HG02588 (cell line): Measurements from ENCODE around the gene SGTA.

Source experiments
- ATAC-seq: cut with Tn5 transposase; IDR thresholded peaks from one replicate; pipeline ENCODE4 v1.9.1; 2021; ENCODE audit warnings: mild to moderate bottlenecking, moderate library complexity; ENCODE audit not compliant: unreplicated experiment

SGTA gene

DNA sequence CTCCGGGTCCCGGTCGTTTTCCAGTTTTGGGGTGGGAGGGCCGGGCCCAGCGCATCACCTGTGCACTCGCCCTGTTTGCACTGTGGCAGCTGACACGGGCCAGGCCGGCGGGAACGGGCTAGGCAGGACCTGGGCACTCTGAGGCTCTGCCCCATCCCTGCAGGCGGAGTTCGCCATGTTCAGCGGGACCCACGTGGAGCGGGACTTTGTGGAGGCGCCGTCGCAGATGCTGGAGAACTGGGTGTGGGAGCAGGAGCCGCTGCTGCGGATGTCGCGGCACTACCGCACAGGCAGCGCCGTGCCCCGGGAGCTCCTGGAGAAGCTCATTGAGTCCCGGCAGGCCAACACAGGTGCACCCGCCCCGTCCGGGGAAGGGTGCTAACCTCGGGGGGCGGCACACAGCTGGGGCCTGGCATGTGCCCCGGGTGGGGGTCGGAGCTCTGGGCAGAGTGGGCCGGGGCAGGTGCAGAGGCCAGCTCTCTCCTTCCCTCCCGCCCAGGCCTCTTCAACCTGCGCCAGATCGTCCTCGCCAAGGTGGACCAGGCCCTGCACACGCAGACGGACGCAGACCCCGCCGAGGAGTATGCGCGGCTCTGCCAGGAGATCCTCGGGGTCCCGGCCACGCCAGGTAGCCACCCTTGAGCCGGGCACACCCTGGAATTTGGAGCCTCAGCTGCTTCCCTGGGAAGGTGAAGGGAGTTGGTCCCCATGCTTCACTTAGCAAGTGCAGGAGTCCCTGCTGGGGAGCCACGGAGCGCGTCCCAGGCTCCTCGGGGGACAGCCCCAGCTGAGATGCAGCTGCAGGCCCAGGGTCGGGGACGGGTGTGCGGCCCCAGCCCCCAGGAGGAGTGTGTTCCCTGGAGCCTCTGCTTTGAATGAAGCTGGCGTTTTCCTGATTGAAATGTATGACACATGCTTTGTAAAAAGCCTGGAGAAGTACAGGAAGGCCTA lies 27.3 kb upstream of the SGTA start:
- no peak for ATAC-seq

DNA sequence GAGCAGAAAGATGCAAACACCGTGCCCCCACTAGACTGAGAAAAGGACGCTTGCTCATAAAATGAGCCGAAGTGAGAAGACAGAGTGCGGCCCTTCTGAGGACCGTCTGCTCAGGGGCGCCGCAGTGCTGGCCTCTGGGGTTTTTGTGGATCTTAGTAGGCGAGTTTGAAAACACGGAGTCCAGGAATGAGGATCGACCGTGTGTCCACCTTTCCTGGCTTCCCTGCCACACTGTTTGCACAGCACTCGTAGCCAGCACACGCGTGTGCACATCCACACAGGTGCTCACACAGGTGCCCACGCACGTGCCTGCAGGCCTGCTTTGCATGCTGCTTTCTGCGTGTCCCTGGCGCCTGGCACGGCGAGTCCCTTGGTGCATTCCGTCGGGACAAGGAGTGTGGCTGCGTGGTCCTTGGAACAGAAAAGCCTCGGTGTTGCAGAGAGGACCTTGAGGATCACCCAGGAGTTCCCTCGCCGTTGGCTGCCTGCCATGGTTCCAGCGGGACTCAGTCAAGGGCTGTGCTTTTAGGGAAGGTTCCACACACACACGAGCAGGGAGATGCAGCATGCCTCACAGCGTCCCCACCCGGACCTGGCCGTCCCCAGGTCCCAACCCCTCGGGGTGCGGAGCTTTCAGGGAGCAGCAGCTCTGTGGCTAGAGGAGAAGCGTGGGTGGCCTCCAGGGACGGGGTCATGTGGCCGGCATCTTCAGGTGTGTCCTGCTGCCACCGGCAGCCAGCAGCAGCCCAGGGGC lies 26.5 kb upstream of the SGTA start:
- ATAC-seq, result no peak

DNA sequence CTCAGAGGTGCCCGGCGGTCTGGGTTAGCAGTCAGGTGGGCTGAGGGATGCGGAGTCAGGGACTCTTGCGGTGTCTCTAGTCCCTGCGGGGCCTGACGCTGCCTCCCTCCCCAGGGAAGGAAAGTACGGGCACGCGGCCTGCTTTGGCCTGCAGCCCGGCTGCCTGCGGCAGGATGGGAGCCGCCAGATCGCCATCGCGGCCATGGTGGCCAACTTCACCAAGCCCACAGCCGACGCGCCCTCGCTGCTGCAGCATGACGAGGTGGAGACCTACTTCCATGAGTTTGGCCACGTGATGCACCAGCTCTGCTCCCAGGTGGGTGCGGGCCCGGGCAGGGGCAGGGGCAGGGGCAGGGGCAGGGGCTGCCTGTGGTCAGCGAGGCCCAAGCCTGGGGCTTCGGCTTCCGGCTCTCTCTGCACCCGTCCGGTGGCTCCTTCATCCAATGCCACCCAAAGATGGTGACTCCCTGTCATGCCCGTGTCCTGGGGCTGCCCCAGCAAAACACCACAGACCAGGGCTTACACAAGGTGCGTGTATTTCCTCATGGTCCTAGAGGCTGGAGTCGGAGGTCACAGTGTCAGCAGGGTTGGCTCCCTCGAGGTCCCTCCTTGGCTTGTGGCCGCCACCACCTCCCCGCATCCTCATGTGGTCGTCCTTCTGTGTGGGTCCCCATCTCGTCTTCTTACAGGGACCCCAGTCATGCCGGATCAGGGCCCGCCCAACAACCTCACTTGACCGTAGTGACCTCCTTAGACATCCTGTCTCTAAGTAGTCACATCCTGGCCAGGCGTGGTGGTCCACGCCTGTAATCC lies 25.3 kb upstream of the SGTA start:
- no peak for ATAC-seq

DNA sequence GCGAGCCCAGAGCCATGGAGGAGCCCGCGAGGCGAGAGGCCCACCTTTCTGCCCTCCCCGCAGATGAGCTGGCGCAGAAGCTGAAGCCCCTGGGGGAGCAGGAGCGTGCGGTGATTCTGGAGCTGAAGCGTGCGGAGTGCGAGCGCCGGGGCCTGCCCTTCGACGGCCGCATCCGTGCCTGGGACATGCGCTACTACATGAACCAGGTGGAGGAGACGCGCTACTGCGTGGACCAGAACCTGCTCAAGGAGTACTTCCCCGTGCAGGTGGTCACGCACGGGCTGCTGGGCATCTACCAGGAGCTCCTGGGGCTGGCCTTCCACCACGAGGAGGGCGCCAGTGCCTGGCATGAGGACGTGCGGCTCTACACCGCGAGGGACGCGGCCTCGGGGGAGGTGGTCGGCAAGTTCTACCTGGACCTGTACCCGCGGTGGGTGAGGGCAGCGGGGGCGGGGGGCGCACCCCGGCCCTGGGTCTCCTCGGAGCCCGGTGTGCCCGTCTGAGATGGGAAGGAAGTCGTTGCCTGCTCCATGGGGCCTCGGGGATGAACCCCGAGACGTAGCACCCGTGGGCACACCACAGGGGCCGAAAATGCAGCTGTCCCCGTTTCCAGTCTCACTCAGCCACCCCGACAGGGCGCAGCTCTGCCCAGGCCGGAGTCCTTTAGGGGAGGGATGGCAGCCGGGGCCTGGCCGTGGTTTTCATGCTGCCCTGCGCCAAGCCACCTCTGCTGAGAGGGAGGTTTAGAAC lies 24.5 kb upstream of the SGTA start:
- no peak for ATAC-seq

DNA sequence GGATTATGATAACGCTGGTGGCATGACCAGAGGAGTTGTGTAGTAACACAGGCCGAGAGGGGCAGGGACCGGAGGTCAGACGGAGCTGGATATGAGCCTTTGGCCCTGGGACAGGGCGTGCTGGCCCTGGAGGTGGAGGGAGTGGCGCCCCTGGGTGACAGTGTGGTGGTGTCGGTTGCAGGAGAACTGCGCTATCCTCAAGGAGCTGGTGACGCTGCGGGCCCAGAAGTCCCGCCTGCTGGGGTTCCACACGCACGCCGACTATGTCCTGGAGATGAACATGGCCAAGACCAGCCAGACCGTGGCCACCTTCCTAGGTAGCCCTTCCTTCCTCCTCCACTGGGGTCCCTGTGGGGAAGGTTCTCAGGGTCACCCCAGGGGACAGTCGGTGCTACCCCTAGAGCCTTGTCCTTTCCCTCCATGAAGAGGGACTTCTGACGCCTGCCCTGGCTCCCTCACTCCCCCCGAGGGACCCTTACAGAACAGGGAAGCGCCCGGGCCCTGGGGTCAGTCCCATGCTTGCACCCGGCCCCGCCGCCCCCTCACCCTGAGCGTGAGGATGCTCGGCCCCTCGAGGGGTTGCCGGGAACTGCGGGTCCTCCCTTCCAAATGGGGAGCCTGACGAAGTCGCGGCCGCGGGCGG lies 23.8 kb upstream of the SGTA start:
- ATAC-seq, result no peak

DNA sequence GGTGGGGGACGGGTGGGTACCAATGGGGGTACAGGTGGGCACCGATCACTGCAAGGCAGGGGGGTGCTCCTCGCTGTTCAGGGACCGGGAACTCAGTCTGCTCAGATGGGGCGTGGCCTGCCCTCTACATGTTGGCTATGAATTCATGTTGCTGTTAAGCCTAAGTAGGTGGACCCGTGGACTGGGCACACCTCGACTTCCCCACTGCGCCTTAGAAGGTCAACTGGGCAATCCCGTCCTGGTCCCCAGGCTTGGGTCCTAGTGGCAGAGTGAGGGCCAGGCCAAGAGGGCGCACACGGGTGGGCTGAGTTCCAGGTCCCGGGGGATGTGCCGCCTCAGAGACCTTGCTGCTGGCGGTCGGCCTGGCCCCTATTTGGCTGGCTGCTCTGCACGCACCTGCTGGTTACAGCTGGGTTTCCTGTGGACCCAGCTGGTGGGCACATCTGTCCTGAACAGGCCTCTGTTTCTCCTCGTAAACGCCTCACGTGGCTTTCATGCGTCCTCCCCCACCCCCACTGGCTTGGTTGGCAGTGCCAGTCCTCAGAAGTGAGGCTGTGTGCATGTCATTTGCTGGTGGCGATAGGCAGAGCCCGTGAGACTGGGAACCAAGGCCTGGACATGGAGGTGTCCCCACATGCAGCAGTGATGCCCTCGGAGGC lies 23.0 kb upstream of the SGTA start:
- ATAC-seq, result no peak

DNA sequence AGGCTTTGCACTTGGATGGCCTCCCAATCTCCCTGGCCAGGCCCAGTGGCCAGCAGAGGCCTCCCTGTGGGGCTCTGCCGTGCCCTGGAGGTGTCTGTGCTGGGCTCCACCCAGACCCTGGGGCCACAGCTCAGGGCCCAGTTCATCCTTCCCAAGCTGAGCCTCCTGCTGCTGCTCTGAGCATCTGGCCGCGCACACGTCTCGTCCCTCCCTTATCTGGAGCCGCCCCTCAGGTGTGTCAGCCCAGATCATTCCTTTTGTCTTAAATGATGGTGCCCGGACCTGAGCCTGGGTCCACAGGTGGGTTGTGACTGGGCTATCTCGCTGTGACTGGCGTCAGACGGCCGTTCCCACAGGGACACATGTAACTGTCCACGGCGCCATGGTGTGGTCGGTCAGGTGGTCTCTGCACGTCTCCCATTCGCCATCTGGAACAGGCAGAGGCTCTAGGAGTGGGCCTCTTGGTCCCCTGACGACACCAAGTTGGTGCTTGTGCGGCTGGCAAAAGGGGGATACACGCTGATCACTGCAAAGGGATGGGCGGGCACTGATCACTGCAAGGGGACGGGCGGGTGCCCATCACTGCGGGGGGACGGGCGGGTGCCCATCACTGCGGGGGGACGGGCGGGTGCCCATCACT lies 22.3 kb upstream of the SGTA start:
- no peak for ATAC-seq

DNA sequence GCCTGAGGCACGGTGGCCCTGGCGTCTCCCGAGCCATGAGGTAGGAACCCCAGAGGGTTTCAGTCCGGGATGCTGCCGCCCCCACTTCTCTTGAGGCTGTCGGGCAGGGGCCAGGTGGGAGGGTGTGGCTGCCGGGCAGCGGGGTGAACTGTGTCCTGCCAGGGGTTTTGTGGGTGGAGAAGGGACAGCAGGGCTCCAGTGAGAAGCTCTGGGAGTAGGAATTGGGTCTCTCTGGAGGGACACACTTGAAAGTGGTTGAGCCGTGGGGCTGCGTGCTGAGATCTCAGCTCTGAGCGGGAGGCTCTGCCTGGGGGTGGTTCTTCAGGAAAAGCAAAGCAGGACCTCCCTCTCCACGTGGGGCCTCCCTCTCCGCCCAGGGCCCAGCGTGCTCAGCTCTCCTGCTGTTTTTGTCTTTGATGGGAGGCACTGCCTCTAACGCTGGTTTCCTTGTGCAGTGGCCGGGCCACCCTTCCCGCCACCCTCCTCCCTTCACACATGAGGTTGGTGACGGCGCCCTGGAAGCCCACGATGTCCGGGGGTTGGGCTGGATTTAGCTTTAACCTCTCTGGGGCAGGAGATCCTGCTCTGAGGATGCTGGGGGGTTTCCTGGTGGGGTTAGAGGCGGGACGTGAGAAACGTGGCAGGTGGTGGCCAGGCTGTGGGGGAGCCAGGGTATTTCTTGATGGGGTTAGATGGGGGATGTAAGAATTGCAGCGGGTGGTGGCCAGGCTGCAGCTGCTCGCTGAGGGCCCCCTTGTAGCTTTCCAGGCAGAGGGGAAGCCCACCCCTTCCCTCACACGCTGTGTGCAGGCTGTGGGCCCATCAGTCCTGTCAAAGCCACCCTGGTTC lies 21.3 kb upstream of the SGTA start:
- ATAC-seq, result no peak

DNA sequence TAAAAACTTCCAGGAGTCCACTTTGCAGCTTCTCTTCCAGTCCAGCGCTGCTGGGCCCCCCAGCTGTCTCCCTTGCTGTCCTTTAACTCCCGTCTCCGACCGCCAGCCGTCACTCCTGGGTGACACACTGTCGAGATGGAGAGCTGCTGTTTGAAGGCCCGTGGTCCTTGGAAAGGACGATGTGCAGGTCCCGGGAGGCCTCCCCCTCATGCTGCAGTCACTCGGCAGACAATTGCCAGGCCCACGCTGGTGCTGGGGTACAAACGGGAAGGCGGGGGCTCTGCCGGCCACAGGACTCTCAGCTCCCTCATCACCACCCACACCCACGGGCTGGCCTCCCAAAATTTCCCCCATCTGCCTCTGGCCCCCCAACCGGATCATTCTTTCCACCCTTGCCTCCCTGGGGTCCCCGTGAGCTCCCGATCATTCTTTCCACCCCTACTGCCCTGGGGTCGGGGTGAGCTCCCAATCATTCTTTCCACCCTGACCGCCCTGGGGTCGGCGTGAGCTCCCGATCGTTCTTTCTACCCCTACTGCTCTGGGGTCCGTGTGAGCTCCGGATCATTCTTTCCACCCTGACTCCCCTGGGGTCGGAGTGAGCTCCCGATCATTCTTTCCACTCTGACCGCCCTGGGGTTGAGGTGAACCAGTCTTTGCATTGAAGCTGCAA lies 20.5 kb upstream of the SGTA start:
- ATAC-seq, result no peak

DNA sequence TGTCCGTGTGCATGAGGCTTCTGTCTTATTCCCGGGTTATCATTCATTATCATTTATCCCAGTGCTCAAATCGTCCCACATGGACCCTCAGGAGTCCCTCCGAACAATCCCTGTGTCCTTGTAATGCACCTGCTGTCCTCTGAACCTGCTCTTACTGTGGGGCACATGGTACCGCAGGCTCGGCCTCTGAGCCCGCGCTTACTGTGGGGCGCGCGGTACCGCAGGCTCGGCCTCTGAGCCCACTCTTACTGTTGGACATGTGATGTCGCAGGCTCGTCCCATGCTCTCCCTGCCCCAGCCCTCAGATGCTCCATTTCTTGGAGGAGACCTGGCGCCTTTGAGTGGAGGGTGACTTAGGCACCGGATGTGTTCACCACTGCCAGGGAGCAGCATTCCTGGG lies 19.8 kb upstream of the SGTA start:
- ATAC-seq, result no peak

DNA sequence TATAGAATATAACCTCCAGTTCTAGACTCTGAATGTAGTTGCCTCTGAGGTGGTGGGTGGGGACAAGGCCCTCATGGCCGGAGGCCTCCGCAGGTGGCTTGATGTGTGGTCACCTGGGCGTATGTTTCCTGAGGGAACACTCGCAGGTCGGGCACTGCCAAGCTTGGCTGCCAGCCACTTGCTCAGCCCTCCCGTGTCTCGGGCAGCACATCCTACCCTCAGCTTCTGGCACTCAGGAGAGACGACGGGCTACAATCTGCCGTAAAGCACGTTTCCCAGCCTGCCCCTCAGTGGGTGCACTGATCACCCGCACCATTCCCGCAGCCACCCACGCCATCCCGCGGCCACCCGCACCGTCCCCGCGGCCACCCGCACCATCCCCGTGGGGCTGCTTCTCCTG lies 17.4 kb upstream of the SGTA start:
- no peak for ATAC-seq

DNA sequence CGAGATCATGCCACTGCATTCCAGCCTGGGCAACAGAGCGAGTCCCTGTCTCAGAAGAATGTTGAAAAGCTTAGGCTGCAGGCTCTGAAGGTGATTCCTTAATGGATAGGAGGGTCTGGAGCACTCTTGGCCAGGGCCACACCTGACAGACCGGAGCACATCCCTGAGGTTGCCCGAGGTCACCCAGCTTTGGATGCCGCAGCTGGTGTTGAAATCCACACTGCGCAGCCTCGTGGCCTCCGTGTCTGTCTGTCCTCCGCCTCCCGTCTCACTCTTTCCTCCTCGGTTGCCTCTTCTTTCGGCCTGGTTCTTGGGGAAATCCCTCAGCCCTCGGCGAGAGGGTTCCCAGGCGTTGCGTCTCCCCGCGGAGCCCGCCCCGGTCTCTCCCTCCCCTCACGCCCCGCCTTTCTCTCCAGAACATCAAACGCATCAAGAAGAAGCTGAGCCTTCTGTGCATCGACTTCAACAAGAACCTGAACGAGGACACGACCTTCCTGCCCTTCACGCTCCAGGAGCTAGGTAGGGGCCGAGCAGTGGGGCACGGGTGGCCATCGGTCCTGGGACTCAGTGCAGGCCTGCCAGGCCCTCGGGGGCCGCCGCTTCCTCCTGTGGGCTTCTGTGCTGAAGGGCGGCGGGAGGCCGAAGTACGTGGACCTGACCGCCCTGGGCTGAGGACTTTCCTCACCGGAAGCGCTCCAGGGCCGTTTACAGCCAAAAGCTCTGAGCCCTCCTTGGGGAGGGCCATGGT lies 16.4 kb upstream of the SGTA start:
- ATAC-seq, result no peak

DNA sequence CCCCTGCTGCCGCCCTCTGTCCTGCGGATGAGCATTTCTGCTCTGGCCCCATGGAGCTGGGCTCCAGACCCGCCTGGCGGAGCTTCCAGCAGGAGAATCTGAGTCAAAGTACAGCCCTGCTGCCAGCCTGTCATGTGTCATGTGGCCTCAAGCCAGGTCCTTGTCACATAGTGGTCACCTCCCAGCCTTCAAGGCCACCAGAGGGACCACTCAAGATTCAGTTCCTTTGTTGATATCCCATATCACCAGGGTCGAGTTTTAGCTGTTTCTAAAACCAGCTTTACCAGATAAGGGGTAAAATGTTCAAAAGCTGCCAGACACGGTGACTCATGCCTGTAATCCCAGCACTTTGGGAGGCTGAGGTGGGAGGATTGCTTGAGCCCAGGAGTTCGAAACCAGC lies 15.7 kb upstream of the SGTA start:
- no peak for ATAC-seq

DNA sequence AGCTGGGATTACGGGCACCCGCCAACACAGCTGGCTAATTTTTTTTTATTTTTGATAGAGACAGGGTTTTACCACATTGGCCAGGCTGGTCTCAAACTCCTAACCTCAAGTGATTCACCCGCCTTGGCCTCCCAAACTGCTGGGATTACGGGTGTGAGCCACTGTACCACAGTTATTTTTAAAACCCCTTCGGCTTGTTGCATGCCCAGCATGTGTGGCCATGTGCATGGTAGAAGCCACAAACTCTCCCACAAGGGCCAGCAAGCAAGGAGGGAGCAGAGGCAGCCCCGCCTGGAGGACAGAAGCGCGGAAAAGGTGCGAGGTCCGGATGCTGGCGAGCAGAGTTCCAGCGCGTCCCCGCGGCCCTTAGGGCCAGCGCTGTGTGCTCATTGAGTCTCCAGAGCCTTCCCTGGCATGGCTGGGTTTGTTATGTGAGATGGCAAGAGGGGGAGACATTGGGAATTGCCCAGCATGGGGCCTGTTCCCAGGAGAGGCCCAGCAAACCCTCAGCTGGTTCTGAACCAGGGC lies 15.1 kb upstream of the SGTA start:
- ATAC-seq, result no peak

DNA sequence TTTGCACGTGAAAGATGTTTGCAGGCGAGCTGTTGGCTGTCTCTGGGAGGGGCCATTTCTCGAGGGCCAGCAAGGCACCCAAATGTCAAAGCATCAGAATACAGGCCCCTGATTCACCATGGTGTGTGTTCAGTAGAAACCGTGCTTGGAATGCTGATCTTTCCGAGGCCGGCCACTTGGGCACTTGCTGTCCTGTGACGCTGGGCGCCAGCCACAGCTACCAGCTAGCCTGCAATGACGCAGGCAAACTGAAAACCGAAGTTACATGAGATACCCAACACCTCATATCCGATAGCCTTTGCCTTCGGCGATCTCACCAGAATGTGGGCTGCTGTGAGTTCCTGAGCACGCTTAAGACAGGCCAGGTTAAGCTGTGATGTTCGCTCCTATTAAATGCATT lies 14.2 kb upstream of the SGTA start:
- no peak for ATAC-seq

DNA sequence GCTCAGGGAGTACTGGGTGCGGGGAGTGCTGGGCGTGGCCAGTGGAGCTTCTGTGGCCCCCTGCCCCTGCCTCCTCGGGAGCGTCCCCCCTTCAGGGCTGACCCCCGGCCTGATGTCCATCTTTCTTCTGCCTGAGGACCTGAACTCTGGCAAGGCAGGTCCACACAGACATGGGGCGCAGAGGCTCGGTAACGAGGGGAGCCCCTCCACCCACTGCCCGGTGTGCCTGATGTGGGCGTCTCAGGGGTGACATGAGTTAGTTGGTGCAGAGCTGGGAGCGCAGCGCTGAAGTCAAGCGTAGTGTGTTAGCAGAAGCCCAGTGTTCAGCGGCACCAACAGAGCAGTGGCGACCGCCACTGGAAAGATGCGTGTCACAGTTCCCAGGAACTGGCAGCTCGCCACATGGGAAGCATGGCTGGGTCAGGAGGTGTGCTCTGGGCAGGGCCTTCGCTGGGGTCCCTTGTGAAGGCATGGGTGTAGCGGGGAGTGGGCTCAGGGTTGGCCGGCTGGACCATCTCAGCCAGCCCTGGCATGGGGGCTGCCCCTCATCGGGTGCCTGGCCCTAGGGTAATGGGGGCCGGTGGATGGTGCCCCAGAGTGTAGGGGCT lies 13.7 kb upstream of the SGTA start:
- ATAC-seq, result no peak
